Kidney (tissue), 14 donors: ENCODE data around the gene LLGL2. TPM values are rescaled to one million over a fixed set of nuclear protein-coding genes. Genes with fewer than 3 reads are reported as not detected.

Experiments used
- DNase-seq, 5 donors: peaks; one replicate each; pipeline ENCODE4 v3.0.0-alpha.2; 2013 to 2020
- FAIRE-seq: peaks from 2 replicates; lab custom pipeline; 2012; peaks lifted over from hg19 to GRCh38; lab: Jason Lieb, UNC
- H3K27ac ChIP-seq, 2 donors: one replicate each; pipeline ENCODE4 v1.7.0; 2013; ENCODE audit warnings: low read depth in 2 of 2, low read length in 2 of 2, inconsistent platforms in 1 of 2
- H3K27me3 ChIP-seq: one replicate; pipeline ENCODE4 v1.7.1; 2013; ENCODE audit warnings: low read length, inconsistent platforms; ENCODE audit not compliant: control insufficient read depth, insufficient read depth
- H3K36me3 ChIP-seq, 3 donors: one replicate each; pipeline versions ENCODE4 v1.7.0 to v1.7.1; 2013; ENCODE audit warnings: low read length in 3 of 3, control low read depth in 1 of 3, inconsistent platforms in 1 of 3; ENCODE audit not compliant: insufficient read depth in 3 of 3, control insufficient read depth in 2 of 3
- H3K4me1 ChIP-seq, 3 donors: one replicate each; pipeline versions ENCODE4 v1.7.0 to v1.7.1; 2013; ENCODE audit warnings: low read length in 3 of 3, inconsistent platforms in 1 of 3, low read depth in 1 of 3; ENCODE audit not compliant: control insufficient read depth in 2 of 3, insufficient read depth in 2 of 3
- H3K4me3 ChIP-seq, 3 donors: one replicate each; pipeline versions ENCODE4 v1.7.0 to v1.8.1; 2013; ENCODE audit warnings: low read length in 3 of 3, control low read depth in 1 of 3, inconsistent platforms in 1 of 3
- H3K9ac ChIP-seq, 3 donors: one replicate each; pipeline versions ENCODE4 v1.7.0 to v1.7.1; 2013; ENCODE audit warnings: low read length in 3 of 3, control low read depth in 1 of 3, inconsistent platforms in 1 of 3
- H3K9me3 ChIP-seq, 3 donors: one replicate each; pipeline versions ENCODE4 v1.7.0 to v1.7.1; 2013; ENCODE audit warnings: low read length in 3 of 3, control low read depth in 1 of 3, inconsistent platforms in 1 of 3; ENCODE audit not compliant: control insufficient read depth in 2 of 3, insufficient read depth in 1 of 3
- intact Hi-C: fragments of 100-400 bp; cut with DNase I; formaldehyde crosslinking; loops from one replicate; pipeline ENCODE4 v1.11.1; 2022
- polyA plus RNA-seq: library from polyadenylated mRNA; stranded (reverse); fragments of 350-450 nt; fragmentation: Illumina TruSeq; extraction: RNeasy Lipid Tissue Mini Kit (QIAGEN cat#74804); gene quantifications from one replicate; pipeline ENCODE4 v1.2.3, GENCODE V29; 2014; ENCODE audit warnings: low read depth, low replicate concordance; ENCODE audit not compliant: insufficient read depth
- total RNA-seq: library from RNA; stranded (reverse); fragmentation: NEBNext Ultra II Directional; extraction: Animal tissue kit (Norgen Biotek cat#: 25700); gene quantifications from one replicate; pipeline ENCODE4 v1.2.1, GENCODE V29; 2021
- TF ChIP-seq, protein P1 (sequence below): IDR thresholded peaks from 3 replicates; pipeline ENCODE4 v1.5.1; 2012; ENCODE audit warnings: mild to moderate bottlenecking, moderate library complexity, borderline replicate concordance; ENCODE audit not compliant: insufficient read depth; ENCODE audit errors: extremely low read depth
- donor health status: control.
- donor health status: control.
- donor health status: control.
- donor health status: control.
- donor health status: control.
- donor health status: DM: yes; HTN: yes; CAD: no.
- donor health status: Normal renal cell carcinoma (clear cell type).

The LLGL2 gene
- total and polyA plus RNA-seq, 2 donors from 2014 or later, result 181 to 262 TPM

DNA sequence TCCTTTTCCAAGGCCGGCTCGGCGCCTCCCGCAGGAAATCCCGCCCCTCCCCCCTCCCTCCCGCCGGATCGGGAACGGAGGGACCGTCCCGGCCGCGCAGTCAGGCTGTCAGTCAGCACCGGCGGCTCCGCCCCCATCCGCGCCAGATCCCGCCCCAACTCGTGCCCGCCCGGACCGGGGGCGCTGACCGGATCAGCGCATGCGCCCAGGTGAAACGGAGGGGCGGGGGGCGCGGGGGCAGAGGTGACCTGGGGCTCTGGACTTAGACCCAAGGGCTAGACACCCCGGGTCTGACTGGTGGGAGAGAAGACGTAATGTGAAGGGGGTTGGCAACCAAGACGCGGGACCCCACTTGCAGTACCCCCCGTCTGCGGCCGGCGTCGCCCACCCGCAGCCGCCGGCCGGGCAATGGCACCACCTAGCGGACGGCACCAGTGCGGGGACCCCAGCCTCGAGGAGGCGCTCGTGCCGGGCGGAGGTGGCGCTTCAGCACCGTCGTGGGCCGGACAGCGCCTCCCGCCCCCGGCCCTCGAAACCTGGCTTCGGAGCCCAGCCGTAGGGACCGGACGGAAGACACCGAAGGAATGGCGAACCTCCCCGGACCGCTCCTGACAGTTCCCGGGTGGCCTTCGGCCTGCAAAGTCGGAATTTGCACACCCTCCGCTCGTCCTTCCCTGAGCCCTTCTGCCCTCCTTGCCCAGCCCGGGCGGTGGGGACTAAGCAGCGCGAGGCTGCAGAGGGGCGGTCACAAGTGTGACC is 9.8 kb upstream of the LLGL2 start, which contains the start of gene CASKIN2:
CASKIN2 (minus strand) TSS at position 42 of the 759 bp plus-strand sequence. CDS start 1,733 bp downstream, outside the sequence.
- H3K4me3 ChIP-seq, result peak within 1 kb of the TSS; percentile 62 to 86 (median 81)
- H3K9ac ChIP-seq, result peak within 1 kb of the TSS; percentile 36 to 95 (median 90)
- H3K27ac ChIP-seq, result peak within 1 kb of the TSS; percentile 89 to 92
- peaks cover 0 to 28% (median 28%) of the 10 kb centered on the region in 3 donors for H3K4me1 ChIP-seq
- FAIRE-seq (no peak), DNase-seq (peak; percentile 97 to 99 (median 98))
- TF ChIP-seq, protein P1, sequence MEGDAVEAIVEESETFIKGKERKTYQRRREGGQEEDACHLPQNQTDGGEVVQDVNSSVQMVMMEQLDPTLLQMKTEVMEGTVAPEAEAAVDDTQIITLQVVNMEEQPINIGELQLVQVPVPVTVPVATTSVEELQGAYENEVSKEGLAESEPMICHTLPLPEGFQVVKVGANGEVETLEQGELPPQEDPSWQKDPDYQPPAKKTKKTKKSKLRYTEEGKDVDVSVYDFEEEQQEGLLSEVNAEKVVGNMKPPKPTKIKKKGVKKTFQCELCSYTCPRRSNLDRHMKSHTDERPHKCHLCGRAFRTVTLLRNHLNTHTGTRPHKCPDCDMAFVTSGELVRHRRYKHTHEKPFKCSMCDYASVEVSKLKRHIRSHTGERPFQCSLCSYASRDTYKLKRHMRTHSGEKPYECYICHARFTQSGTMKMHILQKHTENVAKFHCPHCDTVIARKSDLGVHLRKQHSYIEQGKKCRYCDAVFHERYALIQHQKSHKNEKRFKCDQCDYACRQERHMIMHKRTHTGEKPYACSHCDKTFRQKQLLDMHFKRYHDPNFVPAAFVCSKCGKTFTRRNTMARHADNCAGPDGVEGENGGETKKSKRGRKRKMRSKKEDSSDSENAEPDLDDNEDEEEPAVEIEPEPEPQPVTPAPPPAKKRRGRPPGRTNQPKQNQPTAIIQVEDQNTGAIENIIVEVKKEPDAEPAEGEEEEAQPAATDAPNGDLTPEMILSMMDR, result peak; percentile 93
- intact Hi-C loops, result no loop called here
- H3K36me3 ChIP-seq, result peaks cover 2 to 21% (median 2%) of the 10 kb centered on the region in 3 donors
- no peaks in the 10 kb centered on the region for H3K9me3 ChIP-seq
- no peaks in the 10 kb centered on the region for H3K27me3 ChIP-seq

GRCh38 chr17:75516255-75516618 is 9.3 kb upstream of the LLGL2 start, which contains the start of gene TSEN54:
TSEN54 (plus strand) TSS chr17:75516528; CDS start chr17:75516561, 33 bp downstream.
- FAIRE-seq, result no peak
- H3K4me1 ChIP-seq, result peaks cover 0 to 28% (median 27%) of the 10 kb centered on the region in 3 donors

GRCh38 chr17:75516619-75517296 is 8.7 kb upstream of the LLGL2 start:
- Histone ChIP-seq H3K9ac (peak overlapping the region in 1 of 3 donors; percentile 80), H3K4me1 (peaks cover 0 to 24% (median 22%) of the 10 kb centered on the region in 3 donors), H3K27ac (peak overlapping the region in 1 of 2 donors; percentile 28), H3K27me3 (no peaks in the 10 kb centered on the region), H3K4me3 (peak overlapping the region; percentile 51 to 72 (median 62)), H3K9me3 (no peaks in the 10 kb centered on the region), H3K36me3 (peaks cover 2 to 17% (median 2%) of the 10 kb centered on the region in 3 donors)
- FAIRE-seq (no peak), DNase-seq (peak; percentile 51 to 87 (median 70))
- TF ChIP-seq, protein P1, result no peak
- intact Hi-C loops, result no loop called here

More at GRCh38 chr17:75516255-75516618, 9.3 kb upstream of the LLGL2 start, which contains the start of gene TSEN54:
- TF ChIP-seq, protein P1, result no peak
- Histone ChIP-seq H3K27ac (peak within 1 kb of the TSS; percentile 82 to 92), H3K36me3 (peaks cover 2 to 20% (median 2%) of the 10 kb centered on the region in 3 donors), H3K9me3 (no peaks in the 10 kb centered on the region), H3K4me3 (peak within 1 kb of the TSS; percentile 56 to 86 (median 78)), H3K9ac (peak within 1 kb of the TSS; percentile 36 to 80 (median 61)), H3K27me3 (no peaks in the 10 kb centered on the region)
- intact Hi-C loops, result no loop called here
- peak; percentile 95 to 99 (median 96) for DNase-seq
